Thoracic aorta (tissue), 2 donors: ENCODE data around the gene SORBS1. TPM values are rescaled to one million over a fixed set of nuclear protein-coding genes. Genes with fewer than 3 reads are reported as not detected.
A peak's percentile ranks its signal among the peaks of the same experiment; 100 is the strongest.

Experiments used
- ATAC-seq: fragments of 150-250 bp; one replicate; pipeline ENCODE4 v1.8.0; 2017; ENCODE audit warnings: low read depth; ENCODE audit not compliant: insufficient number of reproducible peaks, low FRiP score
- DNase-seq: peaks from one replicate; pipeline ENCODE4 v3.0.0-alpha.2; 2020; ENCODE audit warnings: low spot score
- H3K27ac ChIP-seq, 2 donors: fragments of 200-600 bp; sonication (generic); 1 replicate in 1 of 2; 2 replicates in 1 of 2; pipeline ENCODE4 v1.5.1; 2016; ENCODE audit warnings: mild to moderate bottlenecking in 2 of 2, moderate library complexity in 2 of 2
- H3K27me3 ChIP-seq: fragments of 200-600 bp; sonication (generic); replicated peaks from 2 replicates; pipeline ENCODE4 v1.6.0; 2016; ENCODE audit warnings: mild to moderate bottlenecking; ENCODE audit not compliant: insufficient read depth
- H3K36me3 ChIP-seq: fragments of 200-600 bp; sonication (generic); one replicate; pipeline ENCODE4 v1.5.1; 2016
- H3K4me1 ChIP-seq, 2 donors: fragments of 200-600 bp; sonication (generic); 1 replicate in 1 of 2; 2 replicates in 1 of 2; pipeline versions ENCODE4 v1.5.1 to v1.6.0; 2016; ENCODE audit warnings: low read depth in 2 of 2, mild to moderate bottlenecking in 1 of 2; ENCODE audit not compliant: control insufficient read depth in 1 of 2
- H3K4me3 ChIP-seq: fragments of 200-600 bp; sonication (generic); 2 replicates; pipeline ENCODE4 v1.5.1; 2016; ENCODE audit warnings: mild to moderate bottlenecking
- H3K9me3 ChIP-seq: fragments of 200-600 bp; sonication (generic); 2 replicates; pipeline ENCODE4 v1.5.1; 2016
- CTCF ChIP-seq: fragments of 200-600 bp; sonication (generic); IDR thresholded peaks from one replicate; pipeline ENCODE4 v1.5.1; 2019; ENCODE audit warnings: antibody characterized with exemption
- total RNA-seq, 2 donors: library from RNA; depleted of rRNA; stranded (reverse); fragments of >200 nt; gene quantifications; one replicate each; pipeline versions ENCODE4 v1.1.0 to v1.2.3, GENCODE V29; 2016

The SORBS1 gene
- total RNA-seq, 2 donors from 2014 or later = 1,110 to 1,659 TPM

DNA sequence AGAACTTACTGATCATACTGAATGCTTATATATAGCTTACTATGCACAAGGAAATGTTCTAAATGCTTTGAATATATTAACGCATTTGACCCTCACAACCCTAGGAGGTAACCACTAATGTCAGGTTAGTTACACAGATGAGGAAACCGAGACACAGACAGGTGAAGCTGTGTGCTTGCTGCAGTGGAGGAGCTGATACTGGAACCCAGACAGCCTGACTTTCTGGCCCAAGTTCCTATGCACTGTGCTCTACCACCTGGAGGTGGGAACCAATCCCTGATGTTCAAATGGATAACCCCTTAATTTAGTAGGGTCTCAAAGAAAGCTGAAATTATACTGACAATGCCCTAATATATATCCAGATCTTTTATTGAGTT, 119.6 kb downstream of the SORBS1 start:
- Histone ChIP-seq H3K27me3 (no peaks in the 10 kb centered on the region), H3K36me3 (peaks cover 41% of the 10 kb centered on the region), H3K4me3 (no peak overlapping the region), H3K27ac (peak overlapping the region; percentile 89 to 98), H3K9me3 (no peaks in the 10 kb centered on the region), H3K4me1 (peaks cover 53 to 92% of the 10 kb centered on the region in 2 donors)
- no peak for TF ChIP-seq CTCF
- DNase-seq = no peak
- no peak for ATAC-seq

DNA sequence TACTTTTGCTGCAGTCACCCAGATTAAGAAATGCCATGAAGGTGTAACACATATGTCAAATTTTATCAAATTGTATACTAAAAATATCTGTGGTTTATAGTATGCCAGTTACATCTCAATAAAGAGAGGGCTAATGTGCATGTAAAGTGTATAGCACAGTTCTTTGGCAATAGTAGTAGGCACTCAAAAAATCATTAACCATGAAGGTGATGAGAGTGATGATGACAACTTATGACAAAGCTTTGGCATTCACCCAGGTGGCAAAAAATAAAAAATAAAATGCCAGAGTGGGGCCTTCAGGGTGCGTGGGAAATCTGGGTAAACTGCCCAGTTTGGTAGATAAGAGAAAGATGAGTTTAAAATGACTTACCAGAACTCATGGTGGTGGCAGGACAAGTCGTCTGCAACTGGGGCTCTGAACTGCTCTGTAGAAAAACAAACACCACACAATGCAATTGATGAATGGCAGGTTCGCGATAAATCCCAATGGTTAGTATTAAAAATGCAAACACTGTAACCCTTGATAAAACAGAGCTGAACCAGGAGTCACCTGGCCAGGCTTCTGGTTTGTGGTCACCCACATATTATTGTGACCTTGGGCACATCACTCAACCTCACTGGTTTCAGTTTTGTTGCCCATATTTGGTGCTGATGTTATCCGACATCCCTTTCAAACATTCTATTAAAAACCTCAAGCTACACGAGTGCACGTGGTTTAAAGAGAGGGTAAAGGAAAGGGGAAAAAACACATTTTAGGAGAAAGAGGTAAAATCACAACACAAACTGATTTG, 120.2 kb downstream of the SORBS1 start:
- H3K4me1 ChIP-seq = peaks cover 55 to 96% of the 10 kb centered on the region in 2 donors
- no peaks in the 10 kb centered on the region for H3K9me3 ChIP-seq
- peaks cover 47% of the 10 kb centered on the region for H3K36me3 ChIP-seq
- ATAC-seq = no peak
- H3K27me3 ChIP-seq = no peaks in the 10 kb centered on the region
- DNase-seq = no peak
- TF ChIP-seq CTCF = no peak
- H3K4me3 ChIP-seq = no peak overlapping the region
- H3K27ac ChIP-seq = peak overlapping the region; percentile 89 to 98

GRCh38 chr10:95440038-95440725, 121.0 kb downstream of the SORBS1 start:
- Histone ChIP-seq H3K4me1 (peaks cover 56 to 100% of the 10 kb centered on the region in 2 donors), H3K27me3 (no peaks in the 10 kb centered on the region), H3K27ac (peak overlapping the region; percentile 89 to 98), H3K4me3 (no peak overlapping the region), H3K36me3 (peaks cover 54% of the 10 kb centered on the region), H3K9me3 (no peaks in the 10 kb centered on the region)
- TF ChIP-seq CTCF = no peak
- no peak for DNase-seq
- ATAC-seq = no peak

DNA sequence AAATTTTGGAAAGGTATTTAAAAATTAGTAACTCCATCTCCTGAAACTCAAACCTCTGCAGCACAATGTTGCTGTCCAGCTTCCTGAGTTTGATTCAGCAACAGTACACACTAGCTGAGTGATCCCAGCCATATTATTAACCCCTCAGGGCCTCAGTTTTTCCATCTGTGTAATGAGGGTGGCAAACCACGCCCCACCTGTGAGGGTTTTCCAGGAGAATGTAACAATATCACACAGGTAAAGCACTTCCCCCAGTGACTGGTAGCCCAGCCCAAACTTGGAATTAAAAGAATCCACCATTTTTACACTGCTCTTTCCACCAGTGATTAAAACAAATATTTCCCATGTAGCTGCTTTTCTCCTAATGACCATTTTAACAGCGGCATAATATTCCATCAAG, 122.4 kb downstream of the SORBS1 start:
- DNase-seq = no peak
- peaks cover 53 to 100% of the 10 kb centered on the region in 2 donors for H3K4me1 ChIP-seq
- H3K27ac ChIP-seq = peak overlapping the region; percentile 89 to 98
- no peaks in the 10 kb centered on the region for H3K27me3 ChIP-seq
- H3K4me3 ChIP-seq = no peak overlapping the region
- peaks cover 60% of the 10 kb centered on the region for H3K36me3 ChIP-seq
- TF ChIP-seq CTCF = no peak
- H3K9me3 ChIP-seq = no peaks in the 10 kb centered on the region
- ATAC-seq = no peak

GRCh38 chr10:95437669-95438068, 123.5 kb downstream of the SORBS1 start:
- Histone ChIP-seq H3K4me3 (no peak overlapping the region), H3K27ac (peak overlapping the region; percentile 89 to 98), H3K9me3 (no peaks in the 10 kb centered on the region), H3K4me1 (peaks cover 50 to 99% of the 10 kb centered on the region in 2 donors), H3K36me3 (peaks cover 63% of the 10 kb centered on the region), H3K27me3 (no peaks in the 10 kb centered on the region)
- TF ChIP-seq CTCF = no peak
- no peak for ATAC-seq
- DNase-seq = no peak
